H1 (cell line): ENCODE results near the gene HMGCL. TPM values are rescaled to one million over a fixed set of nuclear protein-coding genes. Genes with fewer than 3 reads are reported as not detected.

Experiments
- CTCF ChIA-PET: fragments of 300-600 bp; sonication (Branson Sonifier 250); formaldehyde crosslinking; loops from one replicate; lab custom pipeline; 2021; ENCODE audit not compliant: partially characterized antibody; lab: Charles Lee
- POLR2A ChIA-PET: fragments of 300-600 bp; sonication (Branson Sonifier 250); formaldehyde crosslinking; loops from one replicate; lab custom pipeline; 2021; ENCODE audit warnings: inconsistent platforms; ENCODE audit not compliant: partially characterized antibody; lab: Charles Lee
- DNase-seq, 2 experiments: peaks; one replicate each; pipeline versions ENCODE4 v3.0.0 to v3.0.0-alpha.2; 2010 to 2022; ENCODE audit warnings: low spot score in 2 of 2, low read depth in 1 of 2, mixed read lengths in 1 of 2
- FAIRE-seq: peaks from 2 replicates; lab custom pipeline; 2011; peaks lifted over from hg19 to GRCh38; lab: Jason Lieb, UNC
- H2AFZ ChIP-seq: 2 replicates; pipeline ENCODE4 v1.8.1; 2012; ENCODE audit warnings: low read length, inconsistent platforms
- H2AK5ac ChIP-seq: 2 replicates; pipeline ENCODE4 v1.6.1; 2013; ENCODE audit warnings: low read depth, low read length
- H2BK120ac ChIP-seq: replicated peaks from 2 replicates; pipeline ENCODE3; 2013; ENCODE audit warnings: low read depth, low read length, inconsistent platforms
- H2BK12ac ChIP-seq: 2 replicates; pipeline ENCODE4 v1.6.1; 2013; ENCODE audit warnings: low read depth, low read length
- H2BK15ac ChIP-seq: 2 replicates; pipeline ENCODE4 v1.6.1; 2013; ENCODE audit warnings: low read length
- H2BK20ac ChIP-seq: 2 replicates; pipeline ENCODE4 v1.6.1; 2013; ENCODE audit warnings: low read length
- H2BK5ac ChIP-seq: 2 replicates; pipeline ENCODE4 v1.6.1; 2013; ENCODE audit warnings: low read depth, low read length
- H3K14ac ChIP-seq: 2 replicates; pipeline ENCODE4 v1.6.1; 2013; ENCODE audit warnings: inconsistent platforms; ENCODE audit not compliant: insufficient read length
- H3K18ac ChIP-seq: 2 replicates; pipeline ENCODE4 v1.6.1; 2013; ENCODE audit warnings: low read length; ENCODE audit errors: extremely low read depth
- H3K23ac ChIP-seq: 2 replicates; pipeline ENCODE4 v1.6.1; 2013; ENCODE audit warnings: inconsistent platforms; ENCODE audit not compliant: insufficient read length
- H3K23me2 ChIP-seq: 2 replicates; pipeline ENCODE4 v1.6.1; 2013; ENCODE audit warnings: low read depth, low read length
- H3K27ac ChIP-seq: 2 replicates; pipeline ENCODE4 v1.6.1; 2011; ENCODE audit warnings: low read depth, low read length, inconsistent platforms
- H3K27me3 ChIP-seq, 4 experiments: replicated peaks in 1 of 4; 1 replicate in 1 of 4; 2 replicates in 3 of 4; pipeline versions ENCODE4 v1.6.1 to v1.8.1; 2011 to 2013; ENCODE audit warnings: low read length in 3 of 4, mild to moderate bottlenecking in 3 of 4, inconsistent platforms in 2 of 4, mixed read lengths in 2 of 4, moderate library complexity in 1 of 4; ENCODE audit not compliant: control insufficient read depth in 3 of 4, insufficient read depth in 3 of 4; ENCODE audit errors: extremely low read depth in 1 of 4
- H3K36me3 ChIP-seq, 4 experiments: 2 replicates each; pipeline versions ENCODE4 v1.6.1 to v1.8.1; 2011 to 2013; ENCODE audit warnings: mild to moderate bottlenecking in 4 of 4, low read length in 3 of 4, moderate library complexity in 2 of 4, control low read depth in 1 of 4, inconsistent platforms in 1 of 4; ENCODE audit not compliant: insufficient read depth in 4 of 4, control insufficient read depth in 2 of 4
- H3K4ac ChIP-seq: replicated peaks from 2 replicates; pipeline ENCODE3; 2013; ENCODE audit warnings: low read length, low read depth, mixed read lengths, inconsistent platforms; ENCODE audit not compliant: insufficient read length
- H3K4me1 ChIP-seq, 4 experiments: replicated peaks in 1 of 4; 1 replicate in 1 of 4; 2 replicates in 3 of 4; pipeline versions ENCODE4 v1.6.1 to v1.8.1; 2011 to 2013; ENCODE audit warnings: low read length in 3 of 4, inconsistent platforms in 2 of 4, mixed read lengths in 1 of 4; ENCODE audit not compliant: insufficient read depth in 4 of 4, control insufficient read depth in 3 of 4
- H3K4me2 ChIP-seq, 2 experiments: 2 replicates each; pipeline versions ENCODE4 v1.6.1 to v1.8.1; 2011 to 2013; ENCODE audit warnings: low read depth in 2 of 2, low read length in 2 of 2, control low read depth in 1 of 2, inconsistent platforms in 1 of 2, mild to moderate bottlenecking in 1 of 2; ENCODE audit not compliant: insufficient read depth in 1 of 2
- H3K4me3 ChIP-seq, 4 experiments: fragments of 200-600, 300-600 bp in 1 of 4; sonication (generic), shearing (Covaris generic), sonication (Bioruptor Twin) in 1 of 4; 2 replicates each; pipeline versions ENCODE4 v1.5.1 to v1.8.1; 2011 to 2016; ENCODE audit warnings: low read length in 4 of 4, low read depth in 3 of 4, control low read depth in 2 of 4, inconsistent platforms in 2 of 4, mild to moderate bottlenecking in 2 of 4, mixed read lengths in 1 of 4, moderate library complexity in 1 of 4; ENCODE audit not compliant: insufficient read depth in 2 of 4; ENCODE audit errors: extremely low read depth in 1 of 4
- H3K56ac ChIP-seq: replicated peaks from 2 replicates; pipeline ENCODE3; 2013; ENCODE audit warnings: low read depth, mild to moderate bottlenecking, mixed read lengths, low read length, inconsistent platforms; ENCODE audit not compliant: insufficient read length
- H3K79me1 ChIP-seq: 2 replicates; pipeline ENCODE4 v1.6.1; 2013; ENCODE audit warnings: low read depth, low read length, control low read depth
- H3K79me2 ChIP-seq, 2 experiments: 2 replicates each; pipeline versions ENCODE4 v1.6.1 to v1.8.1; 2012 to 2013; ENCODE audit warnings: low read length in 2 of 2, mild to moderate bottlenecking in 2 of 2, inconsistent platforms in 1 of 2; ENCODE audit not compliant: insufficient read depth in 2 of 2, control insufficient read depth in 1 of 2
- H3K9ac ChIP-seq, 4 experiments: replicated peaks in 1 of 4; 1 replicate in 1 of 4; 2 replicates in 3 of 4; pipeline versions ENCODE4 v1.6.1 to v1.8.1; 2011 to 2013; ENCODE audit warnings: low read depth in 3 of 4, low read length in 3 of 4, control low read depth in 2 of 4, mild to moderate bottlenecking in 2 of 4, moderate library complexity in 2 of 4, inconsistent platforms in 1 of 4; ENCODE audit errors: extremely low read depth in 1 of 4
- H3K9me3 ChIP-seq, 2 experiments: 2 replicates each; pipeline versions ENCODE4 v1.6.1 to v1.8.1; 2012 to 2013; ENCODE audit warnings: mild to moderate bottlenecking in 2 of 2, moderate library complexity in 2 of 2, control low read depth in 1 of 2, inconsistent platforms in 1 of 2, low read depth in 1 of 2, low read length in 1 of 2, mixed read lengths in 1 of 2; ENCODE audit not compliant: insufficient read depth in 2 of 2
- H4K20me1 ChIP-seq, 2 experiments: replicated peaks in 1 of 2; 2 replicates each; pipeline versions ENCODE3 to v1.8.1; 2011 to 2013; ENCODE audit warnings: inconsistent platforms in 2 of 2, low read length in 2 of 2, mild to moderate bottlenecking in 1 of 2; ENCODE audit not compliant: insufficient read depth in 2 of 2, control insufficient read depth in 1 of 2
- H4K5ac ChIP-seq: 2 replicates; pipeline ENCODE4 v1.6.1; 2013; ENCODE audit warnings: low read length, low read depth, mixed read lengths, inconsistent platforms; ENCODE audit not compliant: insufficient read length
- H4K8ac ChIP-seq: 2 replicates; pipeline ENCODE4 v1.8.0; 2013; ENCODE audit warnings: mild to moderate bottlenecking, moderate library complexity, low read length, inconsistent platforms; ENCODE audit not compliant: insufficient read depth; ENCODE audit errors: extremely low read depth
- H4K91ac ChIP-seq: replicated peaks from 2 replicates; pipeline ENCODE3; 2013; ENCODE audit warnings: low read length, mixed read lengths, inconsistent platforms; ENCODE audit not compliant: insufficient read length
- CEBPB ChIP-seq: IDR thresholded peaks from 2 replicates; pipeline ENCODE4 v1.6.1; 2012; ENCODE audit warnings: low read depth, low read length
- GABPA ChIP-seq: IDR thresholded peaks from 2 replicates; pipeline ENCODE4 v1.6.1; 2011; ENCODE audit warnings: mild to moderate bottlenecking, low read length, moderate library complexity, borderline replicate concordance; ENCODE audit not compliant: insufficient read depth
- GTF2F1 ChIP-seq: IDR thresholded peaks from 2 replicates; pipeline ENCODE4 v1.6.1; 2012; ENCODE audit warnings: low read depth, low read length, improper control_type of control experiment, borderline replicate concordance
- WGBS, 2 experiments: shearing (Covaris generic) in 1 of 2; methylation state at CpG; one replicate each; pipeline versions ENCODE4 v1.1.6 to v1.1.7; 2013 to 2015; ENCODE audit warnings: low lambda C conversion rate in 2 of 2, mixed read lengths in 2 of 2, inconsistent platforms in 1 of 2, low coverage in 1 of 2, missing lambda C conversion rate in 1 of 2; ENCODE audit not compliant: insufficient replicate concordance in 2 of 2, insufficient coverage in 1 of 2, insufficient read length in 1 of 2; ENCODE audit errors: extremely low coverage in 1 of 2, missing lambda C conversion rate in 1 of 2; 5-methylcytosine and 5-hydroxymethylcytosine counted together
- polyA plus RNA-seq, 7 experiments: library from polyadenylated mRNA; depleted of rRNA in 3 of 7; stranded (reverse) in 5 of 7; unstranded in 2 of 7; fragments of >200 nt in 5 of 7; fragments of 200-250 nt in 2 of 7; gene quantifications; 1 replicate in 5 of 7; 2 replicates in 1 of 7; 4 replicates in 1 of 7; pipeline versions ENCODE4 v1.2.1 to v1.2.3, GENCODE V29; 2011 to 2013; ENCODE audit warnings: missing spikeins in 2 of 7, mixed read lengths in 2 of 7
- total RNA-seq: library from RNA; stranded (reverse); fragmentation: NEBNext Ultra II Directional; extraction: Animal tissue kit (Norgen Biotek cat#: 25700); gene quantifications from 2 replicates; pipeline ENCODE4 v1.2.1, GENCODE V29; 2021

HMGCL gene
- total and polyA plus RNA-seq, 2 of the 8 experiments (the other 6 are each of a cell fraction or from before 2014, with no cell fraction given), result 13.7 to 19.5 TPM

DNA sequence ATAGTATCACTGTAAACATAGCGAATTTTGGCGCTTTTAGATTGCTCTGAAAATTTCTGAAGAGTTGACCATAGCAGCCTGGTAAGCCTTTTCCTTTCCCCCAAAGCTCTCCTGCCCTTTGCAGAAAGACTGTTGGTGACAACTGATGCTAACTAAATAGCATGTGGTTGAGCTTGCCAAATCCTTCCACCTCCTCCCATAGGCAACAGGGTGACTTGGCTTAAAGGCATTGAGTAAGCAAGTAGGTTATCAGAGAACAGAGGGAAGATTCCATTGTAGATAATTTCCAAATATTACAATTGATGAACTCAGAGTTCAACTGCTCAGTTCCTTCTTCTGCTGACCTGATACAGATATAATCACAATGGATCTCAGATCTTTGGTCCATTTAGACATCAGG is 19.9 kb upstream of the HMGCL start:
- no peak overlapping the region for H3K9ac ChIP-seq
- no peaks in the 10 kb centered on the region for H3K23me2 ChIP-seq
- no peak overlapping the region for H3K4me2 ChIP-seq
- no peak overlapping the region for H4K5ac ChIP-seq
- H3K56ac ChIP-seq, result no peak overlapping the region
- H3K9me3 ChIP-seq, result no peaks in the 10 kb centered on the region
- H3K36me3 ChIP-seq, result peaks cover 0 to 2% (median 0%) of the 10 kb centered on the region in 4 experiments; a peak in 2 of 8 replicates
- DNase-seq (no peak), FAIRE-seq (no peak)
- no peaks in the 10 kb centered on the region; a peak in 2 of 7 replicates for H3K27me3 ChIP-seq
- no peak overlapping the region for H4K8ac ChIP-seq
- no peak overlapping the region for H3K14ac ChIP-seq
- H2BK20ac ChIP-seq, result no peak overlapping the region
- no peak overlapping the region for H4K91ac ChIP-seq
- no peak overlapping the region for H3K4ac ChIP-seq
- H3K18ac ChIP-seq, result no peak overlapping the region
- no peak overlapping the region for H2BK120ac ChIP-seq
- H4K20me1 ChIP-seq, result no peaks in the 10 kb centered on the region
- H2AK5ac ChIP-seq, result no peak overlapping the region
- H3K23ac ChIP-seq, result no peak overlapping the region
- no peak overlapping the region for H3K4me3 ChIP-seq
- H3K79me2 ChIP-seq, result no peaks in the 10 kb centered on the region
- no peaks in the 10 kb centered on the region for H3K79me1 ChIP-seq
- no peak for TF ChIP-seq CEBPB
- TF ChIP-seq GTF2F1, result no peak
- TF ChIP-seq GABPA, result no peak
- TF ChIP-seq, all 59 proteins: peak for 0
- WGBS, 2 experiments, result 84% methylated on average over 2 of the region's 2 CpGs; no CpG with 5 or more reads in 1 of the 2 experiments
- Histone ChIP-seq H2BK5ac (no peak overlapping the region), H3K4me1 (no peaks in the 10 kb centered on the region), H2BK15ac (no peak overlapping the region), H2AFZ (no peak overlapping the region), H3K27ac (no peak overlapping the region), H2BK12ac (no peak overlapping the region)
- POLR2A ChIA-PET, result no interaction called here
- CTCF ChIA-PET, result interaction anchor here (0.8 to 1.9 kb wide), 2 partner anchors 10 to 36 kb away, joined by 3 to 4 read pairs; no protein-coding TSS in a partner anchor
